CD4-positive, alpha-beta T cell treated with Interferon gamma for 1 hour (primary cell): Measurements from ENCODE around the gene PTPRA.

ENCODE experiments used
- DNase-seq: peaks from one replicate; pipeline ENCODE4 v3.0.0-alpha.2; 2020

Gene PTPRA

DNA sequence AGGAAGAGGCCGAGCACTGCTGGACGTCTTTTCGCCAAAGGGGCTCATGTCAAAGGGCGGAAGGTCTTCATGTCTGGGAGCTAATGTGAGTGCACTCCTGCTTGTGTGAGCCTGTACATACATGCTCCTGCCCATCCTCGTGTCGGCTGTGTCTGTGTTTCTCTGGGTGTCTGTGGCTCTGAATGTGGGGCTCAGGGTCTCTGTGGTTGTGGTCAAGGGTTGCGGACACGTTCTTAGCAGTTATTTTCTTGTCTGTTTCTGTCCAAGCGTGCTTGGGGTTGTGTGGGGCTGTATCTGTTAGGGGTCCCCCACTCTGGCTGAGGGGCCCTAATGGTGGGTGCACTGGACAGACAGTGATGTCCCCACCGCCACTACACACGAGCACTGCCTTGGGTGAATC lies 208.4 kb downstream of the PTPRA start:
- DNase-seq: no peak

DNA sequence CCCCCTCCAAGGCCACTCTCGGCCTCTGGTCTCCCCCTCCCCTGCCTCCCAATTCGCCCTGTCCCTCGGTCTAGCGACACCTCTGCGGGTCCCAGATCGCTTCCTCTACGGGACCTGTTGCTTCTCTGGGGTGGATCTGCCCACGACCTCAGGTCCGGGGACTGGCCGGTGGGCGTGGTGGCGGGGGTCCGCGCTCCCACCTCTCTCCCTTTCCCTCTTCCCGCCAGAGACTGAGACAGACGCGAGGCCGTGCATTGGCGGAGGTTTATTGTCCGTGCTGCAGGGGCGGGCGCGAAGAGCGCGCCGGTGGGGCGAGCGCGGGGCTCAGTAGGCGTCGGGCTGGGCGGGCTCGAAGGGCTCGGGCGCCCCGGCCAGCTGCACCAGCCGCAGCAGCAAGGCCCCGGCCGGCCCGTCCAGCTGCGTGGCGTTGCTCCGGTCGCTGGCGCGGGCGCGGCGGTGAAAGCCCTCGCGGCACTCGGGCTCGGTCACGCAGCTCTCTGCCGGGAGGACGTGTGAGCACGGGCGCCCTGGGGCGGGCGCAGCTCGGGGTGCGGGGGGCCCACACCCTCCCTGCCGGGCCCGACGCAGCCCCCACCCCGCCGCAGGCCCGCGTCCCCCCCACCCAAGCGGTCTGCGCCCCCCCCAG lies 209.1 kb downstream of the PTPRA start:
- DNase-seq: no peak

DNA sequence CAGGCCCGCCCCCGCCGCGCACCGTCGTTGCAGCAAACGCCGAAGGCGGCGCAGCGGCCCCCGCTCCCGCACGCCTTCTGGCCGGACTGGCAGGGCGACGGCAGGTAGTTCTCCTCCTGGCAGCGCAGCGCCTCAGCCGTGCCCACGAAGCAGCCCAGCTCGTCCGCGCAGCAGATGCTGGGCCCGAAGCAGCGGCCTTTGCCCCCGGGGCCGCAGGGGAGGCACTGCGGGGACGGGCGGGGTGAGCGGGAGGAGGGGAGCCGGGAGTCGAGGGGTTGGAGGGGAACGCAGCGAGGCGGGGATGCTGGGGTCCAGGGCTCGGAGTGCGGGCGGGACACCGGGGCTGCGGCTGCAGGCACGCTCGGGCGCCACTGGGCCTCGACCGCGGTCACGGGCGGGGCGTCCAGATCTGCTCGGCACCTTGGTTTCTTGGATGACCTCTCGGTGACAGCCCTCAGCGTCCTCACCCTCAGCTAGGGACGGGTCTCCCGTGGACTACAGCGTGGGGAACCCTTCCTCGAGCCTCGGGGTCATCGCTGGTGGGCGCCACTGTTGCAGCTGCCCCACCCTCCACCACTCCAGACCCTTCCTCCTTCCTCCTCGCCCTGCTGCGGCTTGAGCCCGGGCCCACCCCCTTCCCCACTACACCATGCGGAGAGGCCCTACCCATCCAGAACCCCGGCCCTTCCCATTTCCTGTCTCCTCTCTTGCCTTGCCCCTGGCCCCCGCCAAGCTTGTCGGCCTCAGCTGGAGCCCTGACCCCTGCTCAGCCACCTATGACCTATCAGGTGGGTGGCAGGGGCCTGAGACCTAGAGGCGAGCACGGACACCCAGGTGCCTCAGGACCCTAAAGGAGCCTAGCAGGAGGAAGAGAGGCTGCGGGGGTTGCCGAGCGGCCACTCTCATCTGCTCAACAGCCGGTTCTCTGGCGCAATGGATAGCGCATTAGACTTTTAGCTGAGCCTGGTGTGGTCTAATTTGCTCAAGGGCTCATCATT lies 210.0 kb downstream of the PTPRA start:
- no peak for DNase-seq

DNA sequence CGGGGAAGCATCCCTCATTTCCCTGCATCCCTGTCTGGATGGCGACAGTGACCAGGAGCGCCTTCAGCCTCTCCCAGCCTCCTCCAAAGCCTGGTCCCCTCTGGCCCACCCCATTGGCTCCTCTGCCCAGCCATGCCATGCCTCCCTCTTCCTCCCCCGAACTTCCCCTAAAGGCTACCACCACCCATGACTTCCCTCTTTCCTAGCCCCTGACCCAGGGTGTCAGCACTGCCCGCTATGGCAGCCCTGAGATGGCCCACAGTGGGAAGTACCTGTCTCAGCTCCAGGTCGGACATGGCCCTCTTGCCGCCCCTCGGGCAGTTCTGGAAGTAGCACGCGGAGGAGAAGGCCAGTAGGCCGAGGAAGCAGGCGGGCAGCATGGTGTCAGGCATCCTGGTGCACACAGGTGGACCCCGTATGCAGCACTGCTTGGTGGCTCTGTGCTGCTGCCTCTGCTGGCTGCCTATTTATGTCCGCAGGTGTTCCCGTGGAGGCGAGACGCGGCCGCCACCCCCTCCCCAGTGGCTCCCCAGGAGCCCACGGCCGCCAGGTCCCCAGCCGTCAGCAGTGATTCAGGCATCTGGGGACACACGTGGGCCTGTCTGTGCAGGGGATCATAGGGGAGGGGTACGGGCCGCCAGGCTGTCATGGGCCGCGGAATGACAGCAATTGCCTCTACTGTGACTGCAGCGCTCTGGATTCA lies 211.2 kb downstream of the PTPRA start, which contains the start of gene AVP:
AVP (minus strand) TSS at position 442 of the 703 bp plus-strand sequence; CDS start at position 392, 50 bp downstream.
- DNase-seq: no peak

DNA sequence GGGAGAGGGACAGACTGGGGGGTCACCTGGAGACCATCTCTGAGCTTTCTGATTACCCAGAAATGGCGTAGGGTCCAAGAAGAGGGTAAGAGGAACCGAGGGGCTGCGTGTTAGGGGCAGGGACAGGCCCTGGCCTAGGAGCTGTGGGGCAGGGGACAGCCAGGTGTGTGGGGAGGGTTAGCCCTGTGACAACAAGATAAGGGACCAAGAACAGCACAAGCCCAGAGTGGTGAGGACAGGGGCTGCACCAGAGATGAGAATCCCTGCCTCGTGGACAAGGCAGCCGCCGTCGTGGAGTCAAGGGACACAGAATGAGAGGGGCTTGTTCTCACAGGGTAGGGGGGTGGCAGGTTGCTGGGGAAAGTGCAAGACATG lies 211.7 kb downstream of the PTPRA start:
- DNase-seq: no peak

DNA sequence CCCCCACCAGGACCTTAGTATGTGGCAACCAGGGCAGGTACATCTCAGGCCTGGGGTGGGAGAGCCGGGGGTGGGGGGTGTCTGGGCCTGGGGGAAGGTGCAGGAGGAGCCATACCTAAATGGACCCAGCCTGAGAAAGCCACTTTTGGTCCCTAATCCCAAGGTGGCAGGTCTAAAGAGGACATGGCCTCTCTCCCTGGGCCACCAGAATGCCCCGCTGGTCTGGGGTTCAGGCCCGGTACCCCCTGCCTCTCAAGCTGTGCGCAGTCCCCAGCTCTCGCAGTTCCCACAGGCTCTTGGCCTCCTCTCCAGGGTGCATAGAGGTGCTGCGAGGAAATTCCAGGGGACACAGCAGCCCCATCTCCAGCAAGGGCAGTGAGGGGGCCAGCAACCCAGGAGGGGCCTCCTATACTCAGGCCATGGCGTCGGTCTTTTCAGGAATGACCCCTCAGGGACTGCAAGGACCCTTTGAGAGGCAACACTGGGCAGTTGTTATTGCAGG lies 212.3 kb downstream of the PTPRA start:
- no peak for DNase-seq

DNA sequence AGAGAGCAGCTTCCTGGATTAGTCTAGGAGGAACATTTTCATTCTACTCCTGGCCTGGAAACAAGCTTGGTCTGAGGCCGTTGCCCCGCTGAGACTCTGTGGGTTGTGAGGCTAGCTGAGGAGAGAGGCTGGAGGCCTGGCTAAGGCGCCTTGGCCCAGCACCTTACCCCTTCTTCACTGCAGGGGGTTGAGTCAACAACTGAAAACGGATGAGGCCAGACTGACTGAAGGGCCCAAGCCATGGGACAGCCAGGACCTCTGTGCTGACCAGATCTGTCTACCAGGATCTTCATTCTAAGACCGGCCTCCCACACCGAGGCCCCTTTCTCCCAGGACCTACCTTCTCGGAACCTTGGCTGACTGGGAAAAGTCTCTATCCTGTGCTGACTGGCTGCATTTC lies 214.8 kb downstream of the PTPRA start:
- DNase-seq: no peak
